HG03060 (cell line): ENCODE results near the gene GNAS-AS1.

ENCODE experiments used
- ATAC-seq: cut with Tn5 transposase; IDR thresholded peaks from one replicate; pipeline ENCODE4 v1.9.1; 2021; ENCODE audit warnings: low read depth, moderate number of reproducible peaks; ENCODE audit not compliant: unreplicated experiment

GNAS-AS1 gene

GRCh38 chr20:58813369-58813768 lies 37.3 kb downstream of the GNAS-AS1 start:
- no peak for ATAC-seq

- no peak for ATAC-seq
Measured at GRCh38 chr20:58811334-58811733, 39.4 kb downstream of the GNAS-AS1 start.

GRCh38 chr20:58810879-58811250 lies 39.8 kb downstream of the GNAS-AS1 start:
- ATAC-seq, result no peak

- no peak for ATAC-seq
Measured at GRCh38 chr20:58810116-58810878, 40.4 kb downstream of the GNAS-AS1 start.

- no peak for ATAC-seq
Measured at GRCh38 chr20:58808271-58809046, 42.2 kb downstream of the GNAS-AS1 start.

- ATAC-seq, result no peak
Measured at GRCh38 chr20:58807801-58808200, 42.9 kb downstream of the GNAS-AS1 start.

- ATAC-seq, result no peak
Measured at GRCh38 chr20:58803533-58803932, 47.2 kb downstream of the GNAS-AS1 start.

GRCh38 chr20:58802061-58802460 lies 48.6 kb downstream of the GNAS-AS1 start:
- ATAC-seq, result no peak

- ATAC-seq, result no peak
Measured at GRCh38 chr20:58800134-58800871, 50.4 kb downstream of the GNAS-AS1 start.

GRCh38 chr20:58797371-58798338 lies 53.0 kb downstream of the GNAS-AS1 start:
- no peak for ATAC-seq

- ATAC-seq, result no peak
Measured at GRCh38 chr20:58795923-58796245, 54.8 kb downstream of the GNAS-AS1 start.

GRCh38 chr20:58795181-58795922 lies 55.4 kb downstream of the GNAS-AS1 start:
- ATAC-seq, result no peak

GRCh38 chr20:58794510-58795180 lies 56.1 kb downstream of the GNAS-AS1 start:
- ATAC-seq, result no peak

GRCh38 chr20:58793512-58794420 lies 56.9 kb downstream of the GNAS-AS1 start:
- no peak for ATAC-seq

- ATAC-seq, result no peak
Measured at GRCh38 chr20:58792426-58792825, 58.3 kb downstream of the GNAS-AS1 start.

GRCh38 chr20:58791286-58791685 lies 59.4 kb downstream of the GNAS-AS1 start:
- no peak for ATAC-seq

- no peak for ATAC-seq
Measured at GRCh38 chr20:58790454-58790853, 60.2 kb downstream of the GNAS-AS1 start.
